HG02870 (cell line): ENCODE results near the gene AP4S1.
"Not testable (repeated sequence)": the region's sequence is repeated elsewhere in the genome, so short reads cannot be mapped to it uniquely, and the experiment has no call there.

ENCODE experiments used
- ATAC-seq: cut with Tn5 transposase; IDR thresholded peaks from one replicate; pipeline ENCODE4 v1.9.1; 2021; ENCODE audit warnings: mild to moderate bottlenecking, moderate library complexity; ENCODE audit not compliant: unreplicated experiment

AP4S1 gene

DNA sequence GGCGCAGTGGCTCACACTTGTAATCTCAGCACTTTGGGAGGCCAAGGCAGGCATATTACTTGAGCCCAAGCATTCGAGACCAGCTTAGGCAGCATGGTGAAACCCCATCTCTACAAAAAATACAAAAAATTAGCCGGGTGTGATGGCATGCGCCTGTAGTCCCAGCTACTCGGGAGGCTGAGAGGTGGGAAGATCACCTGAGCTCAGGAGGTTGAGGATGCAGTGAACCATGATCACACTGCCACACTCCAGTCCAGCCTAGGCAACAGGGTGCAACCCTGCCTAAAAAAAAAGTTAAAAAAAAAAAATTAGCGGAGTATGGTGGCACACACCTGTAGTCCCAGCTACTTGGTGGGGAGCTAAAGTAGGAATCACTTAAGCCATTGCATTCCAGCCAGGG is 21.4 kb upstream of the AP4S1 start:
- ATAC-seq = not testable (repeated sequence)

DNA sequence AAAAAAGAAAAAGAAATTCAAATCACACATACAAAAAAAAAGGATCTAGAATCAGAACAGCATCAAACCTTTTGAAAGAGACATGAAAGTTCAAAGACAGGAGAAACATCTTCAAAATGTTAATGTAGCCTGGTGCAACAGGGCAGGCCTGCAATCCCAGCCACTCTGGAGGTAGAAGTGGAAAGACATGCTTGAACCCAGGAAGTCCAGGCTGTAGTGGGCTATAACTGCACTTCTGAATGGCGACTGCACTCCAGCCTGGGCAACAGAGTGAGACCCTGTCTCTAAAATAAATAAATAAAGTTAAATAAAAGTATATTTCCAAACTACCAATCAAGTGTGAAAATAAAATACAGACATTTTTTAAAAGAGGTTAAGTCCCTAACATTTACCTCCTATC is 18.7 kb upstream of the AP4S1 start:
- no peak for ATAC-seq

DNA sequence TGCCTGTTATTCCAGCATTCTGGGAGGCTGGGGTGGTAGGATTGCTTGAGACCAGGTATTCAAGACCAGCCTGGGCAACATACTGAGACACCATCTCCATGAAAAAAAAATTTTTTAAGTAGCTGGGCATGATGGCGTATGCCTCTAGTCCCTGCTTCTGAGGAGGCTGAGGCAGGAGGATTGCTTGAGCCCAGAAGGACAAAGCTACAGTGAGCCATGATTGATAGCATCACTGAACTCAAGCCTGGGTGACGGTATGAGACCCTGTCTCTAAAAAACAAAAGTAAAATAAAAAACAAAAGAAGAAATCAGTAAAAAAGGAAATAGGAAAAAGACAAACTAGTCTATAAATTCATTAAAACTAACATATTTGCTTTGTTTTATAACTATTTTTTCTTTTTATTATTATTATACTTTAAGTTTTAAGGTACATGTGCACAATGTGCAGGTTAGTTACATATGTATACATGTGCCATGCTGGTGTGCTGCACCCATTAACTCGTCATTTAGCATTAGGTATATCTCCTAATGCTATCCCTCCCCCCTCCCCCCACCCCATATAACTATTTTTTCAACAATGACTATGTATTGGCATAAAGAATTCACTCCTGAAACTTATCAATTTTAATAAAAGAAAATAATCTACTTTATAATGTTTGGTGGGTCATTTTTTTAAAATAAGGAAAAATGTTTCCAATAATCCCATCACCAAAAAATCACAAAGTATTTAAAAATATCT is 15.4 kb upstream of the AP4S1 start:
- no peak for ATAC-seq

DNA sequence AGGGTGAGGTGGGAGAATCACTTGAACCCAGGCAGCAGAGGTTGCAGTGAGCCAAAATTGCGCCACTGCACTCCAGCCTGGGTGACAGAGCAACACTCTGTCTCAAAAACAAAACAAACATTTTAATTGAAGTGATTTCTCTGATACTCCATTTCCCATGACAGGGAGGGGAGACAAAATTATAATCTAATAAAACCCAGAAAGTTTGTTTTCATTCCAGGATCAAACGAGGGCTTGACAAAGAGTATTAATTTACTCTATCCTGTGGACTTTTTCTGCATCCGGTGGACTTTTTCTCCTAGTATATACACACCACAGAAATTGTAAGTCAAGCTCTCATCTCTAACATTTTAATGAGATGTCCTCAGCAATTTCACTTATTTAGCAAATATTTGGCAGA is 14.5 kb upstream of the AP4S1 start:
- no peak for ATAC-seq

DNA sequence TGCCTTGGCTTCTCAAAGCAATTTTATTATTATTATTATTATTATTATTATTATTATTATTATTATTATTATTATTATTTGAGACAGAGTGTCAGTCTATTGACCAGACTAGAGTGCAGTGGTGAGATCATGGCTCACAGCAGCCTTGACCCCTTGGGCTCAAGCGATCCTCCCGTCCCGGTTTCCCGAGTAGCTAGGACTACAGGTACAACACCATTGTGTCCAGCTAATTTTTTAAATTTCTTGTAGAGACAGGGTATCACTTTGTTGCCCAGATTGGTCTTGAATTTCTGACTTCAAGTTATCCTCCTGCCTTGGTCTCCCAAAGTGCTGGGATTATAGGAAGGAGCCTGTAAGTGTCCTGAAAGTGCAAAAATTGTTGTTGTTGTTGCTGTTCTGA is 11.6 kb upstream of the AP4S1 start:
- no peak for ATAC-seq

DNA sequence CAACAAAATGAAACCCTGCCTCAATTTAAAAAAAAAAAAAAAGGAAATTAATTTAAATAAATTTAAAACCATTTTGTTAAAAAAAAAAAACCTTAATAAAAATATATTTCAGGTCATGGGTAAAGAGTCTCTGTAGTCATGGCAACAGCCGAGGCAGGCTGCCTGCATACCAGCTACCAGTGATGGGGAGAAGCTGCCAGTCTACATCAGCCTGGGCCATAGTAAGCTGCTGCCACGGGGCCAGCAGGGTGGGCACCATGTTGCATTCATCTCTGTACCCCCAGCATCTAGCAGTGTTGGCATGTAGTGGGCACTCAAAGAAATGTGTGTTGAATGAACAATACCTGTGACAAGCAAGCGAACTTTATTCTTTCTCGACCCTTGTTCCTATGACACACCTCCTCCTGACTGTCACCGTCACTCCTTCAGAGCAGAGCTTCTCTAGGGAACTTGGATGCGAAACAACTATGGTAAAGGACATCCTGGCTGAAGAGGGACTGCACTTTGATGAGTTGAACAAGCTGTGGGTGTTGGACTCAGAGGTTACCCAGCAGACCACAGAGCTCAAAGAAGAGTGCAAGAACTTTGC is 7.3 kb upstream of the AP4S1 start:
- no peak for ATAC-seq

DNA sequence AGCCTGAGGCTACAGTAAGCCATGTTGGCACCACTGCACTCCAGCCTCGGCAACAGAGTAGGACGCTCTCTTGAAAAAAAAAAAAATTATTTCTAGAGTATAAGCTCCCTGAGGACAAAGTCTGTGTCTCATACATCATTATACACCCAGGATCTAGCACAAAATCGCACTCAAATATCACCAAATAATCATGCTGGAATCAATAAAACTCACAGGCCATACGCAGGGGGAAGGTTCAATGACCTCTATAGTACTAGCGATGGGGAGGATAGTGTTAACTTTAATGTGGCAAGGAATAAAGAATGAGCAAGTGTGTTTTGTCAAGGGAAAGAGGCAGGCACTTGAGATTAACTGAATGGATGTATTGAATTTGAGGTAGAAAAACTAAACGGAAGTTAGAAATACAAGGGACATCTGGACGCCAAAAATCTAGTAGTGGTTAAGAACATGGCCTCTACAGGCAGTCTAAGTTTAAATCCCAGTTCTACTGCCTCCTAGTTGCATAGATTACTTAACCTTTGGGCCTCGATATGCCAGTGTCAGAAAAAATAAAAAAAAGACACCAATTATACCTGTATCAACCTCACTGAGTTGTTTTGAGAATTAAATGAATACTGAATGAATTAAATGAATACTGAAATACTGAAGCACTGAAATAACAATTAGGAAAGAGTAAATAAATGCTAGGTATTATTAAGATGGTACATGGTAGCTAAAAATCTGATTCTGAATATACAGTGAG is 4.4 kb upstream of the AP4S1 start:
- no peak for ATAC-seq

DNA sequence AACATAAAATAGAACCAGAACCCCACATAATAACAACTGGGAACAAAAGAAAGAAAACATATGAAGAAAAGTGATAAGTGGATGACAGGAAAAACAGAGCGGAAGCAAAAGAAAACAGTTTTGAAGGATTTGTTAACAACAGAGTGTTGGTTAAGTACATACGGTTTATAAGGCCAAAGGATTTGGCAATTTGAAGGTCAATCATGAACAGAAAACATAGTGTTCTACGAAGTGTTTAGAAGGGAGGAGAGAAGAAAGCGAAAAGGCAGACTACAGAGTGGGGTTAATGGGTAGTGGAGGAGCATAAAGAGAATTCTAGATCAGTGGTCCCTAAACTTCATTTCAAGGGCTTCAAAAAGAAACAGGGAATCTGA is 3.9 kb upstream of the AP4S1 start:
- ATAC-seq = no peak

DNA sequence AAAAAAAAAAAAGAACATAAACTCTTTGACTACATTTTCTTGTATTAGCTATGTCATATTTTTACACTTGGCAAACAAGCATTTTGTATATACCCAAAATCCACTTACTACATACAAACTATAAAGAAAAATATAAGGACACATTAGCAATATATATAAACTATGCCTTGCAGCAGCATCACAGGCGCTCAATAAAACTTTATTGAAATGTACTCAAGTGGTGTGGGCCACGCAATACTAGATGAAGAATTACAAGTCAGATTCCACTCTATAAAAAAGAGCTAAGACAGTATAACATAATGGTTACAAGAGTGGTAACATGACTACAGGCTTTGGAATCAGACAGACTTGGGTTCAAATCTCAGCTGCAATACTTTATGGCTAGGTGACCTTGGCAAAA is 3.1 kb upstream of the AP4S1 start:
- ATAC-seq = no peak

DNA sequence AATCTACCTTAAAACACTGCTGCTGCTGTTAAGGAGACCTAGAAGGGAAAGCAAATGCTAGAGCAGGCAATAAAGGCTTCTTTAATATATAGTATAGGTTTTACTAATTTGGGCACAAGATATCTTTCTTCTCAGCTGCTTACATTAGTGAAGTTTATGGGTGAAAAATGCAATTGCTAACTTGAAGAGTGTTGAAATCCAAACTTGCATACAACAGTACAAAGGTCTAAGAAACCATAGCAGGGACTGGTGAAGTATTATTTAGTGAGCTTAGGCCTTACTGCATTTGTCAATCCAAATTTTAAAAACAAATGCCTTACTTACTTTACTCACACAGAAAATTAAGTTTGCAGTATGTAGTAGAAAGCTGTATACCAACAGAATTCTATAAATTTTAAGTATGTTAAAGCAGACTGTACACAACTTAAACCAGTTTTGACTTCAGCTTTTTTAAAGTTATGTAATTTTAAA is 1.4 kb upstream of the AP4S1 start:
- ATAC-seq = no peak

DNA sequence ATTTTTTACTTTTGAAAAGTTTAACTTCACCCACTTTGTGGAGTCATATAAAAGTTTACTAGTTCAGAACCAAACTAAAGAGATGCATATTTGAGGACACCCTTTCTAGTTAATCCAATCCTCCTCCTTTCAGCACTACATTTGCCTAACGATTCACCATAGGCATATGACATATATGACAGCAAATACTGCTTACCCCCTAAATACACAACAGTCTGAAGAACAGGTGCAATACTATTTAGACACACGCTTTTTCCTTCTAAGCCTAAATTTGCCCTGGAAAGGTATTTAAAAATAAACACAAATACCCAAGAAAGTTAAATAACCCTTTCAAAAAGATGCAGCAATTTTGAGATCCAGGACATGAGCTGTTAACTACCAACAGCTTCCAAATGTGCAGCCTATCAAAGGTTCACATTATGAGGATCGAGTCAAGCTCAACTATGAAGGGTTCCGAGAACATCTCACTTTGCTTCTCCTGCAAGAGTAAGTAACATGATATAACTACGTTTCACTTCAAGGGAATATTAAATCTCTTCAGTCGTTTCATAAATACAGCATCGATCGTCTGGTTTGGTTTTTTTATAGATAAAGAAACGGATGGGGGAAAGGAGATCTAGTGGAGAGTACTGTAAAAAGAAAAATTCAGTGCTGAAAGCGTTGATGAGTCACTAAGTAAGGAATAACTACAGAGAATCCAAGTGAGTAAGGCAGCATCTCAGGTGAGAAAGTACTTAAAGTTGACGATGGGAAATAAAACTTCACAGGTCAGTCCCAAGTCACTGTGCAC is 677 bp upstream of the AP4S1 start:
- ATAC-seq = no peak

DNA sequence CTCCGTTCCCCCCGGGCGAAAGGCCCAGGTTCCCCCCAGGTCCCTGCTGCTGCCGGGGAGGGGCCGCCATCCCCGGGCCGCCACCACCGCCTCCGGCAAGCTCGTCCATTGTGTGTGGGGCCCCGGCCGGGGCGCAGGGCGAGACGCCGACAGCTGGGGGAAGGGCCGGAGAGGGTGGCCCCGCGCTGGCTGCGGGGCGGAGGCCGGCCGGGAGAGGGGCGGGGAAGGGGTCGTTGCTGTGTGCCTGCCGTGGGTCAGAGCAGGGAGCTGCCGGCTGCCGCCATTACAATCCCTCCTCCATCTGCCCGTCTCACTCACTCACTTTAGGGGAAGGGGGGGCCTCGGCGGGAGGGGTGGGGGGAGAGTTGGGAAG is 614 bp downstream of the AP4S1 start, which contains the start of gene STRN3:
STRN3 (minus strand) TSS at position 303 of the 373 bp plus-strand sequence; CDS start at position 109, 194 bp downstream.
- no peak for ATAC-seq

DNA sequence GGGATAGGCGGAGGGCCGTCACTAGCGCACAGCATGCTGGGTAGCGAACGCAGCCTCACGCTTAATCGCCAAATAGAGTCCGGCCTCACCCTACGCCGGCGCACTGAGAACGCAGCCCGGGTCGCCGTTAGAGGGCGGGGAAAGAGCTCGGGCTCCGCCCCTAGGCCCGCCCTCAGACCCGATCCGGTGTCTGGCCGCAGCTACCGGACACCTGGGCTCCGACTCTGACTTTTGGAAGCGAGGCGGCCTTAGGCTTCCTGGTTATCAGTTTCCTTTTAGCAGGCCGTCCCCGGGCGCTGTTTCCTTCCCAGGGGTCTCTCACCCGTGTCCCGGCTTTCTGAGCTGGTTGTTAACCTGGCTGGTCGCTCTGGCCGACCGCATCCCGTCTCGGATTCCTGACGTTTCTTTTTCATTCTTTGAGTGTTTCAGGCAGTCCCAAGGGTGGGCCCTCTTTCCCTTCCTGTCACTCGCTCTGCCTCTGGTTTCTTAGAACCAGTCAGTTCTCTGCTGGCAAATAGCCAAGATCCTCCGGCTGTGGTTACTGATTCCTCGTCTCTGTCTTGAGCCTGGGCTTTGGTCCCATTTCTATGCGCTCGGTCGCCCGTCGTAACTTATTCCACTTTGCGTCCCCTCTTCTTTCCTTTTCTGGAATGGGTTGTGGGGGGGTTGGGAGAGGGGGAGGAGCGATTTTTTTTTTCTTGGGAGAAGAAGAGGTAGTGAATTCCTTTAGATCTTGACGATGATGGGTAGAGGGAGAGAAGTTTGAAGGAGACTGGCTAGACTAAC is 1.2 kb downstream of the AP4S1 start:
- ATAC-seq = peak; percentile 91

DNA sequence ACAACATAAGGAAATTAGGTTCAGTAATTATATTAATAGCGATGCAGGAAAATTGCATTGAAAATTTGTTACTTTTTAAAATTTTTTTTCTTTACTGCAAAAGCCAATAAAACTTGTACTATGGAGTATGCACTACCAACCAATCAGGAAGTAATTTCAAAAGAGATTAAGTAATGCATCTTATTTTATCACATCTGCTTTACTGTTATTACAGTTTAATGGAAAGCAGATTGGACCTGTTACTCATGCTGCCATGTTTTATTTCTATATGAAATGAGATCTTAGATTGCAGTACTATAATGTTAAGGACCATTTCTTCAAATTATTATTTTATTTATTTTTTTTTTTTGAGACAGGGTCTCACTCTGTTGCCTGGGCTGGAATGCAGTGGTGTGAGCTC is 2.4 kb downstream of the AP4S1 start:
- no peak for ATAC-seq

DNA sequence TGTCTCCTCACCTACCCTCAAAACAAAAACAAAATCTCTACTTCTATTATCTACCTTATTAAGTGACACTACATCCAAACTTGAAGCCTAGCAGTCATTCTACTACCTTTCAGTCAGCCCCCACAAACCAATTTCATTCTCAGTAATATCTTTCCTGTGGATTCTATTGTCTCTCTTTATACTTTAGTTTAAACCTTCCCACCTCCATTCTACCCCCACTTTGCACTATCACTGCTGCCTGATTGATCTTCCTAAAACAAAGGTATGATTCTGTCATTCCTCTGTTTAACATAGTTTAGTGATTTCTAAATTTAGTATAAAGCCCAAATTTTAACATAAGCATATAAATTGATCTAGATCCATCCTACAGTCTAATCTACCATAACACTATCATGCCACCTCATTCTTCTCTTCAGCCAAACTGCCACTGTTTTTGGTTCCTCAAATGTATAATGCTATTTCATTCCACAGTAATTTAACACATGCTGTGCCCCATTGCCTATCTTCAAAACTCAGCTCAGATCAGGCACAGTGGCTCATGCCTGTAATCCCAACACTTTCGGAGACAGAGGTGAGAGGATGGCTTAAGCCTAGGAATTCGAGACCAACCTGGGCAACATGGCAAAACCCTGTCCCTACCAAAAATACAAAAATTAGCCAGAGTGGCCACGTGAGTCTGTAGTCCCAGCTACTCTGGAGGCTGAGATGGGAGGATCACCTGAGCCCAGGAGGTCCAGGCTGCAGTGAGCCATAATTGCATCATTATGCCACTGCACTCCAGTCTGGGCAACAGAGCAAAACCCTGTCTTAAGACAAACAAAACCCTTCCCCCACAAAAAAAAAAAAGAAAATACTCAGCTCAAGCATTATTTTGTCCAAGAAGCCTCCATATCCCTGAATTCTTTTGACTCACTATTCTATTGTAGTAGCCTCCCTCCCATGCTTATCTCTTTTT is 3.8 kb downstream of the AP4S1 start:
- no peak for ATAC-seq

DNA sequence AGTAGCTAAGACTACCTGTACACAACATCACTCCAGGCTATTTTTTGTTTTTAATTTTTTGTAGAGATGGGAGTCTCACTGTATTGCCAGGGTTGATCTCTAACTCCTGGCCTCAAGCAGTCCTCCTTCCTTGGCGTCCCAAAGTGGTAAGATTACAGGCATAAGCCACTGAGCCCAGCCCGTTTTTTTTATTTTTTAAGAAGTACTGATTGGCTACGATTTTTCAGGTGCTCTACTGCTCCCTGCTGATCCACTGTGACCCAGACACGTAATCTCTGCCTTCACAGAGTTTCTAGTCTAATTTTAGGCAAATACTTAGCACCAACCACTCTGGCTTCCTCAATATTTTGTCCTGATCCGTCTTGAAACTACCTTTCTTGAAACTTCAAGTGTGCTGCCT is 5.0 kb downstream of the AP4S1 start:
- no peak for ATAC-seq

DNA sequence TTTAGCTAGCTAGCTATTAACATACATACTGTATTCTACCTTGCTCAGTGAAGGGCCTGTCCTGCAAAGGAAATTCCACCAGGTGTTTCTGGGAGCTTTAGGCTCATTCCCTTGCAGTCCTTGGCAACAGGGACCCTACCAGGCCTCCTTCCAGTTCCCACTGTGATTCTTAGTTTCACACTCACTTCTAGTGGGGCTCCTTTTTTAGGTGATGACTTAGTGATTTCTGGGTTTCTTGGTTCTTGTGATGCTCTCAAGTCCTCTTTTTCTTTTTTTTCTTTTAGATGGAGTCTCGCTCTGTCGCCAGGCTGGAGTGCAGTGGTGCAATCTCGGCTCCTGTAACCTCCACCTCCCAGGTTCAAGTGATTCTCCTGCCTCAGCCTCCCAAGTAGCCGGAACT is 11.1 kb downstream of the AP4S1 start:
- no peak for ATAC-seq

DNA sequence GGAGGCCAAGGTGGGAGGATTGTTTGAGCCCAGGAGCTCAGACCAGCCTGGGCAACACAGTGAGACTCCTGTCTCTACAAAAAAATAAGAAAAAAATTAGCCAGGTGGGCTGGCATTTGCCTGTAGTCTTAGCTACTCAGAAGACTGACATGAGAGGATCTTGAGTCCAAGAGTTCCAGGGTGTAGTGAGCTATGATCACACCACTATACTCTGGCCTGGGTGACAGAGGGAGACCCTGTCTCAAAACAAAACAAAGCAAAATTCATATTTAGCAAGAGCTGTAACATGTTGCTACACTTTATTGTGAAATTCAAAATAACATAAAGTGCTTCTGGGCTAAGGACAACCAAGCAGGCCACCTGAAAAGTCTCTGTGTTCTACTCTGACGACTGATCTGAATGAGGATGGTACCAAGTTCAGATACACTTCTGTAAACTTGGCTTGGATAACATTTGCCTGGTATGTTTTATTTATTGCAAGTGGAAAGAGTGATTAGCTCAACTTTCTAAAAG is 12.3 kb downstream of the AP4S1 start:
- ATAC-seq = no peak

DNA sequence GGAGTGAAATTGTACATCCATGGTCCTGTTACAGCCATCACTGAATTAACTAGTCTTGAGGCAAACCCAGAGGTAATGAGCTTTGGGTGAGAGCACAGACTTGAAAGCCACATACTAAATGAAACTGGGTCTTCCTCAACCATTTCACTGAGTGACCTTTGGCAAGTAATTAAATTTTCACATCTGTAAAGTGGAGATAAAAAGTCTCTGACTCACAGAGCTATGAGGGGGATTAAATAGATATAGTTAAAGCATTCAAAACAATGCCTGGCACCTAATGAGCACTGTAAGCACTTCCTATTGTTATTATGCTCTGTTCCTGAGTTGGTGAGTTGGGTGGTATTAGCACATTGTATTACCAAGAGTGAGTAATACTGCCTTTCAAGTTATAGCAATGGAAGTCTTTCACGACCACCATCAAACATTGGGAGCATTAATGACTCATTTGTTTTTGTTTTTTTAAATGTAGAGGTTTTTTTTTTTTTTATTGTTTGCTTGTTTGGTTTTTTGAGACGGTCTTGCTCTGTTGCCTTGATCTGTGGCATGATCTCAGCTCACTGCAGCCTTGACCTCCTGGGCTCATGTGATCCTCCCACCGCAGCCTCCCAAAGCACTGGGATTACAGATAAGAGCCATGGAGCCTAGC is 13.2 kb downstream of the AP4S1 start:
- no peak for ATAC-seq
